CD4-positive, alpha-beta T cell treated with Interleukin-2 at 100 ng/mL for 4 hours (primary cell): ENCODE results near the gene LYPLAL1.
"Not testable (repeated sequence)": the region's sequence is repeated elsewhere in the genome, so short reads cannot be mapped to it uniquely, and the experiment has no call there.

Experiments
- DNase-seq: peaks from one replicate; pipeline ENCODE4 v3.0.0-alpha.2; 2020; ENCODE audit warnings: low spot score

Gene LYPLAL1

GRCh38 chr1:219163401-219163954 is 10.2 kb upstream of the LYPLAL1 start:
- no peak for DNase-seq

GRCh38 chr1:219171192-219171935 is 2.3 kb upstream of the LYPLAL1 start:
- DNase-seq, result no peak

- DNase-seq, result no peak
These were observed 857 bp upstream of the LYPLAL1 start for GRCh38 chr1:219172821-219173220.

- no peak for DNase-seq
These were observed 282 bp upstream of the LYPLAL1 start for GRCh38 chr1:219173434-219173757.

- peak; percentile 49 for DNase-seq
These were observed 958 bp downstream of the LYPLAL1 start for GRCh38 chr1:219174460-219175211.

- no peak for DNase-seq
These were observed 1.5 kb downstream of the LYPLAL1 start for GRCh38 chr1:219175212-219175564.

- DNase-seq, result no peak
These were observed 2.5 kb downstream of the LYPLAL1 start for GRCh38 chr1:219176168-219176567.

GRCh38 chr1:219177363-219177762 is 3.7 kb downstream of the LYPLAL1 start:
- DNase-seq, result no peak

- no peak for DNase-seq
These were observed 4.3 kb downstream of the LYPLAL1 start for GRCh38 chr1:219177940-219178339.

- no peak for DNase-seq
These were observed 5.6 kb downstream of the LYPLAL1 start for GRCh38 chr1:219179293-219179692.

GRCh38 chr1:219184337-219184736 is 10.7 kb downstream of the LYPLAL1 start:
- DNase-seq, result no peak

- no peak for DNase-seq
These were observed 11.9 kb downstream of the LYPLAL1 start for GRCh38 chr1:219185486-219186117.

- no peak for DNase-seq
These were observed 14.7 kb downstream of the LYPLAL1 start for GRCh38 chr1:219188331-219188803.

GRCh38 chr1:219189021-219189824 is 15.5 kb downstream of the LYPLAL1 start:
- DNase-seq, result no peak

- DNase-seq, result no peak
These were observed 16.3 kb downstream of the LYPLAL1 start for GRCh38 chr1:219189952-219190351.

GRCh38 chr1:219190605-219191004 is 16.9 kb downstream of the LYPLAL1 start:
- DNase-seq, result no peak

- not testable (repeated sequence) for DNase-seq
These were observed 22.2 kb downstream of the LYPLAL1 start for GRCh38 chr1:219195833-219196232.

GRCh38 chr1:219201656-219202055 is 28.0 kb downstream of the LYPLAL1 start:
- DNase-seq, result no peak

GRCh38 chr1:219202567-219202966 is 28.9 kb downstream of the LYPLAL1 start:
- no peak for DNase-seq

- DNase-seq, result no peak
These were observed 32.7 kb downstream of the LYPLAL1 start for GRCh38 chr1:219206350-219206749.

GRCh38 chr1:219209578-219209977 is 35.9 kb downstream of the LYPLAL1 start:
- no peak for DNase-seq

GRCh38 chr1:219210067-219210466 is 36.4 kb downstream of the LYPLAL1 start:
- no peak for DNase-seq
